Right lobe of liver (tissue), 4 donors: ENCODE results near the gene SCEL.

Source experiments
- CTCF ChIP-seq, 4 donors: fragments of 200-600 bp in 3 of 4; fragments of 450-650 bp in 1 of 4; IDR thresholded peaks; one replicate each; pipeline versions ENCODE4 v1.5.1 to v1.8.0; 2016 to 2022; ENCODE audit warnings: antibody characterized with exemption in 4 of 4, mild to moderate bottlenecking in 2 of 4
- POLR2A ChIP-seq: fragments of 450-650 bp; IDR thresholded peaks from one replicate; pipeline ENCODE4 v1.6.1; 2017; ENCODE audit warnings: antibody characterized with exemption, mild to moderate bottlenecking
- donor health status: DM: no; HTN: no; CAD: no.
- donor health status: DM: no; HTN: no; CAD: no.
- donor health status: DM: no; HTN: yes; CAD: no.

GRCh38 chr13:77508959-77509620 is 26.4 kb upstream of the SCEL start:
- TF ChIP-seq CTCF (IDR thresholded peaks at IDR 0.05) (no peak), POLR2A (no peak)
